GM19397 (cell line): Measurements from ENCODE around the gene PIEZO1.
"Not testable (repeated sequence)": the region's sequence is repeated elsewhere in the genome, so short reads cannot be mapped to it uniquely, and the experiment has no call there.

Experiments
- ATAC-seq: cut with Tn5 transposase; IDR thresholded peaks from one replicate; pipeline ENCODE4 v1.9.1; 2021; ENCODE audit warnings: mild to moderate bottlenecking, moderate library complexity; ENCODE audit not compliant: unreplicated experiment

Gene PIEZO1, protein sequence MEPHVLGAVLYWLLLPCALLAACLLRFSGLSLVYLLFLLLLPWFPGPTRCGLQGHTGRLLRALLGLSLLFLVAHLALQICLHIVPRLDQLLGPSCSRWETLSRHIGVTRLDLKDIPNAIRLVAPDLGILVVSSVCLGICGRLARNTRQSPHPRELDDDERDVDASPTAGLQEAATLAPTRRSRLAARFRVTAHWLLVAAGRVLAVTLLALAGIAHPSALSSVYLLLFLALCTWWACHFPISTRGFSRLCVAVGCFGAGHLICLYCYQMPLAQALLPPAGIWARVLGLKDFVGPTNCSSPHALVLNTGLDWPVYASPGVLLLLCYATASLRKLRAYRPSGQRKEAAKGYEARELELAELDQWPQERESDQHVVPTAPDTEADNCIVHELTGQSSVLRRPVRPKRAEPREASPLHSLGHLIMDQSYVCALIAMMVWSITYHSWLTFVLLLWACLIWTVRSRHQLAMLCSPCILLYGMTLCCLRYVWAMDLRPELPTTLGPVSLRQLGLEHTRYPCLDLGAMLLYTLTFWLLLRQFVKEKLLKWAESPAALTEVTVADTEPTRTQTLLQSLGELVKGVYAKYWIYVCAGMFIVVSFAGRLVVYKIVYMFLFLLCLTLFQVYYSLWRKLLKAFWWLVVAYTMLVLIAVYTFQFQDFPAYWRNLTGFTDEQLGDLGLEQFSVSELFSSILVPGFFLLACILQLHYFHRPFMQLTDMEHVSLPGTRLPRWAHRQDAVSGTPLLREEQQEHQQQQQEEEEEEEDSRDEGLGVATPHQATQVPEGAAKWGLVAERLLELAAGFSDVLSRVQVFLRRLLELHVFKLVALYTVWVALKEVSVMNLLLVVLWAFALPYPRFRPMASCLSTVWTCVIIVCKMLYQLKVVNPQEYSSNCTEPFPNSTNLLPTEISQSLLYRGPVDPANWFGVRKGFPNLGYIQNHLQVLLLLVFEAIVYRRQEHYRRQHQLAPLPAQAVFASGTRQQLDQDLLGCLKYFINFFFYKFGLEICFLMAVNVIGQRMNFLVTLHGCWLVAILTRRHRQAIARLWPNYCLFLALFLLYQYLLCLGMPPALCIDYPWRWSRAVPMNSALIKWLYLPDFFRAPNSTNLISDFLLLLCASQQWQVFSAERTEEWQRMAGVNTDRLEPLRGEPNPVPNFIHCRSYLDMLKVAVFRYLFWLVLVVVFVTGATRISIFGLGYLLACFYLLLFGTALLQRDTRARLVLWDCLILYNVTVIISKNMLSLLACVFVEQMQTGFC (N-terminal part only)

DNA sequence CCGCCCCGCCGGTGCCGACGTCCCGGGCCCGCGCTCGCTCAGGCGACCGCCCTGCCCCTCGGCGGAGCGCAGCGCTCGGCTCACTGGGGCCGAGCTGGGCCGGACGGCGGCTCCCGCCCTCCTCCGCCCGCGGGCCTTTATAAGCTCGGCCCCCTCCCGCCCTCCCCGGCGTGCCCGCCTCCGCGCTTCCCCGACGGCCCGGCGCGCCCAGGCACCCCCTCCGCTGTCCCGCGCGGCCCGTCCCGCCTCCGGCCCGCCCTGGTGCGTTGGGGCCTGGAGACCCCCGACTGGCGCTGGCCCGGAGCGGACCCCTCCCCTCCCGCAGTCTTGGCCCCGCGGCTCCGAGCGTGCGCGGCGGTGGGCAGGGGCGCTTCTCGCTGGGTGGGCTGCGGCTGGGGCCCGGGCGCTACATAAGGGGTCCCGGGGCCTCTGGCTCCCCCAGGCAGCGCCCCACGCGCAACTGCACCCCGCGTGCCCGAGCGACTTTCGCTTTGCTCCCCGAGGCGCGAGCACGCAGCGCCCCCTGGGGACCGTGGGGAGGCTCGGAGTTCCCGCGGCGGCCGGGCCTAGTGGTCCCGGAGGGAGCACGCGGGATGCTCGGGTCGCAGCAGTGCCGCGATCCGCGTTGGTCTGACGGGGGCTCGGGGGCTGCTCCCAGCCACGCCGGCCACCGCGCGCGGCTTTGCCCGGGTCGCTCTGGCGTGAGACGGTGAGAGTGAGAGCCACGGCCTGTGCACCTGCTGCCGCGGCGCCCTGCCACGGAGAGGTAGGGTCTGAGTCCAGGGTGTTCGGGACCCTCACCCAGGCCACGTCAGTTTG is at the start of gene PIEZO1:
TSS of gene PIEZO1 (minus strand) at position 115 of the 819 bp plus-strand sequence. CDS start 256 bp downstream, outside the sequence.
- no peak for ATAC-seq

DNA sequence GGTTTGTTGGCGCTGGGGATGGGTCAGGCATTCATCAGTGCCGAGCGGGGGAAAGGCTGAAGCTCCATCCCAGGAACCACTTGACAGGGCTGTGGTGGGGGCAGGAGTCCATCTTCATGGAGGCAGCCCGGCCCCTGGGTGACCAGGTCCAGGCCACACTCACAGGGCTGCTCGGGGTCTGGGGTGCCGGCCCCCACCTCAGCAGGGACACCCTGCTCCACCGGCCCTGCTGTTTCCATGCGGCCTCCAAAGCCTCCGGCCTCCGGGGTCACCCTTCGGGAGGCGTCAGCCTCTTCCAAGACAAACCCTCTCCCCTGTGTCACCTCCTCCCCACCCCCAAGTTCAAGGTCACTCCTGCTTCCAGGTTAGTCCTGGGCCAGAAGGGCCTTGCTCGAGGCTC is 49.6 kb upstream of the PIEZO1 start:
- no peak for ATAC-seq

DNA sequence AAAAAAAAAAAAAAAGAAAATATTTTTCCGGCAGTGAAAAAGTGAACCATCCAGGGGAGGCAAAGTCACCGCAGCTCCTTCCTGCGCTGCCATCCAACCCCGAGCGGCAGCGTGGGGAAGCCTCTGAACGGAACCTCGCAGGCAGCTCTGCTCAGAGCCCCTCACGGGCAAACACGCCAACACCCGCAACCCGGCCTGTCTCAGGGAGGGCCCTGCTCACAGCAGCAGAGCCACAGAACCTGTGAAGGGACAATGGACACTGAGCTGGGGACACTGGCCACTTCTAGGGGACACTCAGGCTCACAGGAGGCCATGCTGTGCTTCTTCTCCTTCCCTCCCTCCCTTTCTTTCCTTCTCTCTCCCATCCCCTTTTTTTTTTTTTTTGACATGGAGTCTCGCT is 48.1 kb upstream of the PIEZO1 start:
- no peak for ATAC-seq

DNA sequence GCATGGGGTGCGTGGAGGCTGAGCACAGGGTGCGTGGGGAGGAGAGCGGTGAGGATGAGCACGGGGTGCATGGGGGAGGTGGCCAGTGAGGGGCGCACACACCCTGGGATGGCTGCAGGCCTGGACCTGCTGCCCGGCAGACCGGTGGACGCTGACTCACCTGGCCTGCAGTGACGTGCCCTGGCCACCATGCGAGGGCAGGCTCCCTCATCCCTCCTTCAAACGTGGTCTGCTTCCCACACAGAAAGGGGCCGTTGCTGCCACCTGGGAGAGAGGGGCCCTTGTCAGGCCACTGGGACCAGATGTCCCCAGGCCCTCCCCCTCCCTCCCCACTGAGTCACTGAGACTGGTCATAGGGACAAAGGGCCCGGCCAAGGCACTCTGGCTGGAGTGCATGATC is 46.8 kb upstream of the PIEZO1 start:
- ATAC-seq: no peak

DNA sequence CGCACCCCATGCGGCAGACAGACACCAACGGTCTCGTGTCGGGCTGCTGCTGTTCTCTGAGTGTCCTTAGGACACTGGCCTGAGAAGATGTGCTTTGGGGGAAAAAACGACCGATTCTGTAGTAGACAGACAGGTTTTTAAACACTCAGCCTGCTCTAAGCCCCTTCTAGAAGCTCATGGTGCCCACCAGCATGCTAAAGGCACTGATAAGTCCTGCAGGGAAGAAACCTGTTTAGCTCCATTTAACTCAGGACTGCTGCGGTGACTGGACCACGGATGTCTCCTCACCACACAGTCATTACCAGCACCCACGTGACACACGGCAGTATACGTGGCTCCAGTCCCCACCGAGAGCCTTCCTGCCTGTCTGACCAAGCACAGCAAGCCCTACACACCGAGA is 45.8 kb upstream of the PIEZO1 start:
- ATAC-seq: no peak

DNA sequence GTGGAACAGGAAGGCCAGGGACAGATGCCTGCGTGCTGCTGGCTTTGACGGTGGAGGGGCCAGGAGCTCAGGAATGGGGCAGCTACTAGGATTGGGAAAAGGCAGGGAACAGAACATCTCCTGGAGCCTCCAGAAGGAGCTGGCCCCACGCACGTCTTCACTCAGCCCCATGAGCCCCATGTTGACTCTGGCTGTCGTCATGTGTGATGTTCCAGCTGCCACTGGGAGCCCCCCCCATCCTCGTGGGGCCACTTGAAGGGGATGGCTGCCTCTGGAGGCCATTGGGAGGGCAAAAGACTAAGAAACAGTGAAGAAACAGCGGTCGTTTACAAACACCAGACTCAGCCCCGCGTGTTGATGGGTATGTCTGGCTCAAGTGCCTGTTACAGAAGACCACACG is 45.2 kb upstream of the PIEZO1 start:
- ATAC-seq: no peak

DNA sequence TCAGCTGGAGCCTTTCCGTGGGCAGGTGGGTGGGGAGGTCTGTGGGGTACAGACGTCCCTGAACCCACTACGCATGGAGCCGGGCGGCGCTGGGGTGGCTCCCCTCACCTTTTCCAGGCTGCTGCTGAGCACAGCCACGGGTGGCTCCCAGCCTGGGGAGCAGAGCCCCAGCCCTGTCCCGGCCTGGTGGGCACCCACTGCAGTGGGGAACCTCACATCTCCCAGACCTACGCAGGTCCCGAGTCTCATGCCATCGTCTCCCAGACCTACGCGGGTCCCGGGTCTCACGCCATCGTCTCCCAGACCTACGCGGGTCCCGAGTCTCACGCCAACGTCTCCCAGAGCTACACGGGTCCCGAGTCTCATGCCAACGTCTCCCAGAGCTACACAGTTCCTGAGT is 43.7 kb upstream of the PIEZO1 start:
- no peak for ATAC-seq

DNA sequence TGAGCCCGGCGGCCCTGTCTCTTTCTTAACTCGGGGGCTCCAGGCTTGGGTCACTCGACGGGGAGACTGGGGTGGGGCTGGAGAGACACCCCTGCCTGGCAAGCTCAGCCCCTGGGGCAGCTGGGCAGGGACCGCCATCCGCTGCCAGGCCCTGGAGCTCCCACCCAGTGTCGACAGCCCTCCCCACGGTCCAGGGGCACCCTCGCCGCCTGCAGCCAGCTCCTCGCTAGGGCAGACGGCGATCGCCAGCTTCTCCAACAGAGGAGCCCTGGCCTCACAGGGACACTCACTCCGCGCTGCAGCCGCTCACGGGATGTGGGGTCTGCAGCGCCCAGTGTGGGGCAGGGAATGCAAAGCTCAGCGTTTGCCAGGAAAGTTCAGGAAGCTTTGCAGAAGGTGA is 42.7 kb upstream of the PIEZO1 start:
- ATAC-seq: no peak

DNA sequence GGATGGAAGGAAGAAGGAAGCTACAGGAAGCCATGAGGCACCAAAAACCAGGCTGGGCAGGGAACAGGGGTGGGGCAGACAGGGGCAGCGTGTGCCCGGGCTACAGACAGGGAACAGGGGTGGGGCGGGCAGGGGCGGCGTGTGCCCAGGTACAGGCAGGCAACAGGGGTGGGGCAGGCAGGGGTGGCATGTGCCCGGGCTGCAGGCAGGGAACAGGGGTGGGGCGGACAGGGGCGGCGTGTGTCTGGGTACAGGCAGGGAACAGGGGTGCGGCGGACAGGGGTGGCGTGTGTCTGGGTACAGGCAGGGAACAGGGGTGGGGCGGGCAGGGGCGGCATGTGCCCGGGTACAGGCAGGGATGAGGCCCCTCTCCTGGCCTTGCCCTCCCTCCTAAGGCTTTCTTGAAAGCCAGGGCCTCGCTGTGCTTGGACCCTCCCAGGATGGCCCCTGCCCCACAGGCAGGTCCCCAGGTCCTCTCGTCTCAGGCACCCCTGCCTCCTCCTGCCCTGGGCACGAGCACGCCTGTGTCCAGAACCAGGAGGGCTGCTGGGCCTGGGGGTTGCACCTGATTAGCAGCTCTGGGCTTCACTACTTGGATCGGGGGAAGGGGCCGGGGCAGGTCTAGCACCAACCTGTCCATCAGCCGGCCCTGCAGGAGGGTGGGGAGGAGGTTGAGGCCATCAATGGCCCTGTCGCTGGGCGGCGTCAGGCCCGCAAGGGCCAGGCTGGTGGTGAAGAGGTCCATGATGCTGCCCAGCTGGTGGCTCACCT is 41.2 kb upstream of the PIEZO1 start:
- ATAC-seq: no peak

DNA sequence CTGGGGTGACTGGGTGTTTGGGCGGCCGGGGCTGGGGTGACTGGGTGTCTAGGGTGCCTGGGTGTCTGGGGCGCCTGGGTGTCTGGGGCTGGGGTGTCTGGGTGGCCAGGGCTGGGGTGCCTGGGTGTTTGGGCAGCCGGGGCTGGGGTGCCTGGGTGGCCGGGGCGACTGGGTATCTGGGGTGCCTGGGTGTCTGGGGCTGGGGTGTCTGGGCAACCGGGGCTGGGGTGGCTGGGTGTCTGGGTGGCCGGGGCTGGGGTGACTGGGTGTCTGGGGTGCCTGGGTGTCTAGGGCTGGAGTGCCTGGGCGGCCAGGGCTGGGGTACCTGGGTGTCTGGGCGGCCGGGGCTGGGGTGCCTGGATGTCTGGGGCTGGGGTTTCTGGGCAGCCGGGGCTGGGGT is 40.1 kb upstream of the PIEZO1 start:
- ATAC-seq: no peak

DNA sequence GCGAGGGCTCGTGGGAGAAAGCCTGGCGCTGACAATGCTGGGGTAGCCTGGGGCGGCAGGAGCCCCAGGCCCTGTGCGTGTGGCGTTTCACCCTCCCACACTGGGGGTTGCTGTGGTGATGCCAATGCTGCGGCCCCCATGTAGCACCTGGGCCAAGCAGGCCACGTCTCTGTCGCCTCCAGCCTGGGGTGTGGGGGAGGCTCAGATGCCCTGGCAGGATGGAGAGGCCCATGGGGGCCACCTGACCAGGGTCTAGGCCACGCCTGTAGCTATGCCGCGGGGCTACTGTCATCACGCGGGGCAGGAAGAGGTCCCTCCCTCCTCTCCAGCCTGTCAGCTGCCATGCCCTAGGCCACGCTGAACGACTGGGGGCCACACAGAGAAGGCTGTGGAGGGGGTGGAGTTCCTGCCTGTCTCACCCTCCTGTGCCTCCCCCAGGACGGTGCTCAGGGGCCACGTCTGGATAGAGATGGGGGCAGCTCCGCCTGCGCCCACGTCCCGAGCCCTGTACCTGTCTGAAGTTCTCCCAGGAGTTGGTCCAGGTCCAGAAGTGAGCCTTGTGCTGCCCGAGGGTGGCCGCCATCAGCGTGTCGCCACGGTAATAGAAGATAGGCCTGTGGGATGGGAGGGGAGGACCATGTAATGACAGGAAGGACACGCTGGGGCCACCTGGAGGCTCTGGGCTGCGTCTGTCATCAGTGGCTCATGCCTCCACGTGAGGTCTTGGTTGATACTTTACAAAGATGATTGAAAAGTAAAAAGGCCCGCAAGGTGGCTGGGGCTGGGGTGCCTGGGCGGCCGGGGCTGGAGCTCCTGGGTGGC is 39.4 kb upstream of the PIEZO1 start:
- no peak for ATAC-seq

DNA sequence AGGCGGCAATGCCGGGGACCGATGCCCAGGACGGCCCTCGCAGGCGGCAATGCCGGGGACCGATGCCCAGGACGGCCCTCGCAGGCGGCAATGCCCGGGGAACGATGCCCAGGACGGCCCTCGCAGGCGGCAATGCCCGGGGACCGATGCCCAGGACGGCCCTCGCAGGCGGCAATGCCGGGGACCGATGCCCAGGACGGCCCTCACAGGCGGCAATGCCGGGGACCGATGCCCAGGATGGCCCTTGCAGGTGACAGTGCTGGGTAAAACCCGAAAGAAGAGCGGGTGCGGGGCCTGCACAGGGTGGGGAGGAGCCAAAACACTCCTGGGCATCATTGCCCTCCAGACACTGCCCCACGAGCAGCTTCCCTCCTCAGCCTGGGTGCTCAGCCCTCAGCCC is 38.6 kb upstream of the PIEZO1 start:
- not testable (repeated sequence) for ATAC-seq

DNA sequence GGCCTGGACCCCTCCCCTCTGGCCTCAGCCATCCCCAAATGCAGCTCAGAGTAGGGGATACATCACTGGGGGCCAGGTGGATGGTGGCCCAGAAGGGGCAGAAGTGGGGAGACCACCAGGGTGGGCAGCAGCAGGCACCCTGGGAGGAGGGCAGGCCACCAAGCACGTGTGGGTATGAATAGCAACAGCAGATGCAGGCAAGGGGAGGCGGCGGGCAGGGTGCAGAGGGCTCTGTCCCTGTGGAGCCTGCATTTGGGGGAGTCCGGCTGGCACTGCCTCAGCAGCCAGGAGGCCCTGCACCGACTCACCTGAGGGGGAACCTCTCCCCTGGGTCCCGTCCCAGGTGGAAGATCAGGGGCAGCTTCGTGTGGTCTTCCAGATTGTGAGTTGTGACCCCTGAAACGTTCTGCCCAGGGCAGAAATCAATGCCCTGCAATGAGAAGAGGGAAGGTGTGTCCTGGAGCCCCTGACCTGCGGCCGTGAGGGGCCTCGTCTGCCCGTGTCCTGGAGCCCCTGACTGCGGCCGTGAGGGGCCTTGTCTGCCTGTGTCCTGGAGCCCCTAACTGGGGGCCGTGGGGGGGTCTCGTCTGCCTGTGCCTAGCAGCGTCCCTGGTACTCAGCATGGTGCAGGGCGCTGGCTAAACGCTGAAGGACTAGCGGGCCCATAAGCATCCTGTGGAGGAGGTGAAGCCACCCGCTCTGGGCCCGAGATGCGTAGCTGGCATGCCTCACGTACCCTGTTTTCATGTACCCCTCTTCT is 37.4 kb upstream of the PIEZO1 start:
- ATAC-seq: no peak

DNA sequence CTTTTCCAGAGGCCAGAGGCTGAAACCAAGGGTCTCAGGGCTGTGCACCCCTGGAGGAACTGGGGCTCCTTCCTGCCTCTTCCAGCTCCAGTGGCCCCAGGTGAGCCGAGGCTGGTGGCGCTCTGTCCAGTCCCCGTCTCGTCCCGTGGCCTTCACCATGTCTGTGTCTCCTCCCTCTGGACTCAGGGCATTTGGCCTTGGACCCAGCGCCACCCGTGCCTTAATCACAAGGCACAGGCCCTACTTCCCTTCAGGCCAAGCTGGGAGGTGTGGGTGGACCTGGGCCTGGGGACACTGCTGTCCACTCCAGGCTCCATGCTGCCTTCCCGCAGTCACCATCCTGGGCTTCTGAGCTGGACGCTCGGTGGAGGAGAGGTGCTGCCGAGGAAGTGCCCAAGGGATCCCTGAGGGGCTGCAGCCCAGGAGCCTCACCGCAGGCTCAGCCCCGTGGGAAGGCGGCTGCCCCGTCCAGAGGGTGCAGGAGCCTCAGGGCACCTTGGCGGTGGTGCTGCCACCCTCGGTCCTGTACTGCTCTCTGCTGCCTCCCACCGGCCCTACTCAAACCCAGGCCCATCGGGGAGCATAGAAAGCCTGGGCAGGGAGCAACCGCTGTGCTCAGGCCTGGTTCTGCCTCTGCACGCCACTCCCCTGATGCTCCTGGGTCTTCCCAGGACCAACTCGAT is 36.3 kb upstream of the PIEZO1 start:
- ATAC-seq: no peak

DNA sequence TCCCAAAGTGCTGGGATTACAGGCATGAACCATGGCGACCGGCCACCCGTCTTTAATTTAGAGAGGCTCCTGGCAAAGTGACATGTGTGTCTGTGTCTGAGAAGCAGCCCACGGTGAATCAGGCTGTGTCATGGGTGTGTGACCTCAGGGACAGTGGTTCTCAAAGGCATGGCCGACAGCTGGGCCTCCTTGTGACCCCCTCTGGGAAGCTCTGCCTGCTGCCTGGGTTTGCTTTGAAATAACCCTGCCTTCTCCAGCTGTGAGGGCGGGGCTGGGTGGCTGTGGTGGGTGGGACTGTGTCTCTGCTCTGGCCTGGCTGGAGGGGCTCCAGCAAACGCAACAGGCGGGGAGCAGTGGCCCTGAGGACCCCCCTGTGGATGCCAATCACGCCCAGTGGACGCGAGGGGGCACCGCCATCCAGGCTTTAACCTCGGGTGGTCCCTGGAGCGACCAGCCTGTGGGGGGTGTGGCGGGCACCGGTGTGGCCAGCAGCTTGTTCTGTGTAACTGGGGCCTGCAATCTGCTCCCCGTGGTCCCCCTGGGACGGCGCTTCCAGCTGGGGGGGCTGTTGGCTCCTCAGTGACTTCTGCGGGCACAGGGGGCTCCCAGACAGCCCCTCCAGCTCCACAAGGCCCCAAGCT is 35.5 kb upstream of the PIEZO1 start:
- ATAC-seq: no peak

DNA sequence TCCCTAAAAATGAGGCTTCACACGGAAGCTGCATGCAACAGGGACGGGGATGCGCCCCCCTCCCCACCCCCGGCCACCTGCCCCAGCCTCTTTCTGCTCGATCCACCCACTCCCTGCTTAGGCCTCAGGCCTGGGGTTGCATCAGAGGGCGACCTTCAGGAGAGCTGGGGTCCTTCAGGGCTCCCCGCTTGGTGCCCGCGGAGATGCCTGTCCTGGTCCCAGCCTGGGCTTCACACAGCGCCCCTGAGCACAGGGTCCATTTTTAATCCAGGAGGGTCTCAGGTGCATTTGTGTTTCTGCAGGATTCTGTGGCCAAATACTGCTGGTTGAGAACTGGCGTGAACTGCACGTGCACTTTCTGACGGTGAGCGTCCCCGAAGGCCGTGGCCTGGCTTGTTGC is 34.1 kb upstream of the PIEZO1 start:
- no peak for ATAC-seq

DNA sequence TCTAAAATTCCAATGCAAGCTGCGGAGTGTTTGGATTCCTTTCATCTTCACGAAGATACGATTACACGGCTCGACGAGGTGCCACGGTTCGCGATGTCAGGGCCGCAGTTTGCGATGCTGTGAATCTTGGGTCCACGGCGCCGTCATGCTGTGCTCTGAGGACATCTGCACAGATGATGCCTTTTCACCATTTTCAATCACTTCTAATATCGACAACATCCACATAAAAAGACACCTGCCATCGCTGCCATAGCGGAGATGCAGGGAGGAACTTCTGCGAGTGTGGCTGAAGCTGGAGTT is 33.5 kb upstream of the PIEZO1 start:
- ATAC-seq: no peak
